HG03469 (cell line): ENCODE measurements around the gene FARP1.
A peak's percentile ranks its signal among the peaks of the same experiment; 100 is the strongest.

Experiments
- ATAC-seq: cut with Tn5 transposase; IDR thresholded peaks from one replicate; pipeline ENCODE4 v1.9.1; 2021; ENCODE audit warnings: mild to moderate bottlenecking, moderate library complexity, moderate number of reproducible peaks; ENCODE audit not compliant: unreplicated experiment

The FARP1 gene

GRCh38 chr13:98129059-98129746 is 13.7 kb upstream of the FARP1 start:
- ATAC-seq = no peak

GRCh38 chr13:98133946-98134345 is 8.9 kb upstream of the FARP1 start:
- peak; percentile 99 for ATAC-seq

GRCh38 chr13:98134901-98135300 is 8.0 kb upstream of the FARP1 start:
- ATAC-seq = no peak

GRCh38 chr13:98141091-98141490 is 1.8 kb upstream of the FARP1 start:
- no peak for ATAC-seq

- no peak for ATAC-seq
These were observed 1.1 kb upstream of the FARP1 start for GRCh38 chr13:98141509-98142379.

GRCh38 chr13:98143157-98143553 is 261 bp downstream of the FARP1 start:
- peak; percentile 13 for ATAC-seq

GRCh38 chr13:98143601-98144026 is 720 bp downstream of the FARP1 start:
- ATAC-seq = no peak

- no peak for ATAC-seq
These were observed 1.3 kb downstream of the FARP1 start for GRCh38 chr13:98144027-98144741.

- ATAC-seq = no peak
These were observed 2.0 kb downstream of the FARP1 start for GRCh38 chr13:98144801-98145350.

- no peak for ATAC-seq
These were observed 4.6 kb downstream of the FARP1 start for GRCh38 chr13:98147521-98147920.

GRCh38 chr13:98150832-98151479 is 8.1 kb downstream of the FARP1 start:
- no peak for ATAC-seq

GRCh38 chr13:98155475-98156109 is 12.7 kb downstream of the FARP1 start:
- no peak for ATAC-seq

- ATAC-seq = no peak
These were observed 13.4 kb downstream of the FARP1 start for GRCh38 chr13:98156259-98156658.

- no peak for ATAC-seq
These were observed 14.3 kb downstream of the FARP1 start for GRCh38 chr13:98157188-98157587.

GRCh38 chr13:98157609-98158008 is 14.7 kb downstream of the FARP1 start:
- ATAC-seq = no peak

GRCh38 chr13:98158172-98158899 is 15.4 kb downstream of the FARP1 start:
- no peak for ATAC-seq

- ATAC-seq = no peak
These were observed 20.0 kb downstream of the FARP1 start for GRCh38 chr13:98162935-98163334.

GRCh38 chr13:98169331-98169730 is 26.4 kb downstream of the FARP1 start:
- no peak for ATAC-seq

- no peak for ATAC-seq
These were observed 29.2 kb downstream of the FARP1 start for GRCh38 chr13:98171900-98172589.
